IPS DF 6.9 (cell line): Measurements from ENCODE around the gene LARGE1.

Experiments
- DNase-seq: peaks from one replicate; pipeline ENCODE4 v3.0.0-alpha.2; 2013; ENCODE audit warnings: low read depth, low spot score
- H3K27ac ChIP-seq: one replicate; pipeline ENCODE4 v1.5.1; 2013; ENCODE audit warnings: low read length, control low read depth
- H3K27me3 ChIP-seq: 2 replicates; pipeline ENCODE4 v1.6.1; 2013; ENCODE audit warnings: mild to moderate bottlenecking, low read length; ENCODE audit not compliant: control insufficient read depth, insufficient read depth
- H3K36me3 ChIP-seq: 2 replicates; pipeline ENCODE4 v1.6.1; 2013; ENCODE audit warnings: low read length; ENCODE audit not compliant: control insufficient read depth, insufficient read depth
- H3K4me1 ChIP-seq: 2 replicates; pipeline ENCODE4 v1.6.1; 2013; ENCODE audit warnings: low read length; ENCODE audit not compliant: control insufficient read depth, insufficient read depth
- H3K4me3 ChIP-seq: 2 replicates; pipeline ENCODE4 v1.5.1; 2013; ENCODE audit warnings: mild to moderate bottlenecking, low read length
- H3K9me3 ChIP-seq: 2 replicates; pipeline ENCODE4 v1.6.1; 2013; ENCODE audit warnings: low read length, inconsistent platforms; ENCODE audit not compliant: control insufficient read depth, insufficient read depth
- WGBS: extraction: QIAGEN DNeasy Blood & Tissue Kit; methylation state at CpG from one replicate; pipeline ENCODE4 v1.1.7; 2013; ENCODE audit warnings: mixed read lengths, missing lambda C conversion rate; ENCODE audit not compliant: insufficient read length, insufficient coverage; 5-methylcytosine and 5-hydroxymethylcytosine counted together

Gene LARGE1

DNA sequence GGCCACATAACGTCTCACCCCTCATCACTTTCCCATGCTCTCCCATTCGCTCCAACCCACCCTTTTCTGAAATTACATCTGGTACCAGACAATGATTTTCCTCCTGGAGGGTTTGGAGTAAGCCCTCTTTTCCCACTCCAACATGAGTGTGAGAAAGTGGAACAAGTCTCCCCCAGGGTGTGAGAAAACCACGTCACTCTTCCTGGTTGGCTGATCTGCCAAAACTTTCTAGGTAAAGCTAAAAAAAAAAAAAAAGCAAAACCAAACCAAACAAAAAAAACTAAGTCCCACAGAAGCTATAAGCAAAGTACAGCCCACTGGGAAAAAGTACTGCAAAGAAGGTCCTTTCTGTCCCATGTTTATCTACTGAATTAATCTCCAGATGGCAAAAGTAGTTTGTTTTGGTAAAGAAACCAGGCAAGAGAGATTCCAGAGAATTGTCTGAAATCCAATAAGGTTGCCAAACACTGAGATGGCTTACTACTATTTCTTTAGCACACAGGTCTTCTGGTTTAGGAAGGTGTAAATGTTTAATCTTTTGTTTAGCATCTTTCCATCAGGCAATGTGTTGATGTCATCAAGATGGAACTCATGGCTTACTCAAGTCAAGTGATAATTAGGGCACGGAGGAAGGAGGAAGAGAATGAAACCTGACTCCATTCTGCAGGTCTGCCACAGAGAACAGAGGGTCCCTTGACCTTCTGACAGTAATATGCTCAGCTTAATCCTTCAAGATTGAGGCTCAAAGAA, 395.6 kb downstream of the LARGE1 start:
- no CpG with 5 or more reads among the region's 4 CpGs for WGBS
- H3K27me3 ChIP-seq = no peaks in the 10 kb centered on the region
- H3K9me3 ChIP-seq = no peaks in the 10 kb centered on the region
- no peak for DNase-seq
- no peaks in the 10 kb centered on the region for H3K36me3 ChIP-seq
- H3K27ac ChIP-seq = no peak overlapping the region
- no peaks in the 10 kb centered on the region for H3K4me1 ChIP-seq
- no peak overlapping the region for H3K4me3 ChIP-seq

GRCh38 chr22:33521879-33522665, 398.2 kb downstream of the LARGE1 start:
- Histone ChIP-seq H3K4me1 (no peaks in the 10 kb centered on the region), H3K27ac (no peak overlapping the region), H3K27me3 (no peaks in the 10 kb centered on the region), H3K9me3 (no peaks in the 10 kb centered on the region), H3K36me3 (no peaks in the 10 kb centered on the region), H3K4me3 (no peak overlapping the region)
- no CpG with 5 or more reads among the region's 9 CpGs for WGBS
- no peak for DNase-seq

GRCh38 chr22:33520904-33521780, 399.1 kb downstream of the LARGE1 start:
- DNase-seq = no peak
- H3K27me3 ChIP-seq = no peaks in the 10 kb centered on the region
- H3K4me3 ChIP-seq = no peak overlapping the region
- H3K4me1 ChIP-seq = no peaks in the 10 kb centered on the region
- no peaks in the 10 kb centered on the region for H3K36me3 ChIP-seq
- WGBS = no CpG with 5 or more reads among the region's 8 CpGs
- no peak overlapping the region for H3K27ac ChIP-seq
- H3K9me3 ChIP-seq = no peaks in the 10 kb centered on the region

DNA sequence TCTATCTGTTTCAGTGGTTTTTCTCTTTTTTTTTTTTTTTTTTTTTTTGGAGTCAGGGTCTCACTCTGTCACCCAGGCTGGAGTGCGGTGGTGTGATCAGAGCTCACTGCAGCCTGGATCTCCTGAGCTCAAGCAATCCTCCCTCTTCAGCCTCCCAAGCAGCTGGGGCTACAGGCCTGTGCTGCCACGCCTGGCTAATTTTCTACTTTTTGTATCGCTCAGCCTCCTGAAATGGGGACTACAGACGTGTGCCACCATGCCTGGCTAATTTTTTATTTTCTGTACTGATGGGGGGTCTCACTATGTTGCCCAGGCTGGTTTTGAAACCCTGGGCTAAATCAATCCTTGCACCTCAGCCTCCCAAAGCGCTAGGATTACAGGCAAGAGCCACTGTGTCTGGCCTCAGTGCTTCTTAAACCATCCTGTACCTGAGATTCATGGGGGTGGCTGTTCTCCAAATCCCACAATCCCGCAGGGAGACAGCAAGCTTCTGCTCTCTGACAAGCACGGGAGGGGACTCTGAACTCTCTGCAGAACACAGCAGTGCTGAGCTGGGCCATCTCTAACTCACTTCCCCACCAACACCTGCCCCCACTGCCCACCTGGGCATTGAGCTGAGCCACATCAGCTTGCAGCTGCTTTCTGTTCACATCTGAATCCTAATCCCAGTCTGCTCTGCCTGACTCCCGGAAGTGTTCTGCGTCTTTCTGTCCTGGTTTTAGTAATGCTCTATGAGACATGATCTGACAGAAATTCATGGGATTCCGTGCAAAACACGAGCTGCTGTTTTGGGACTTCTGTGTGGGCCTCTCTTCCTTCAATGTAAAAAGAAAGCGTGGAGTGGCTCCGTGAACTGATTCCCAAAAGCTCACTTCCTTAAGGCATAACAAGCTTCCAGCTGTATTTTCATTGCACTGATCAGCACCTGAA, 400.0 kb downstream of the LARGE1 start:
- Histone ChIP-seq H3K27ac (no peak overlapping the region), H3K9me3 (no peaks in the 10 kb centered on the region), H3K36me3 (no peaks in the 10 kb centered on the region), H3K27me3 (no peaks in the 10 kb centered on the region), H3K4me3 (no peak overlapping the region), H3K4me1 (no peaks in the 10 kb centered on the region)
- DNase-seq = no peak
- WGBS = no CpG with 5 or more reads among the region's 13 CpGs

GRCh38 chr22:33519071-33519973, 401.0 kb downstream of the LARGE1 start:
- Histone ChIP-seq H3K36me3 (no peaks in the 10 kb centered on the region), H3K4me3 (no peak overlapping the region), H3K27me3 (no peaks in the 10 kb centered on the region), H3K9me3 (no peaks in the 10 kb centered on the region), H3K27ac (no peak overlapping the region), H3K4me1 (no peaks in the 10 kb centered on the region)
- no CpG with 5 or more reads among the region's 13 CpGs for WGBS
- peak; percentile 55 for DNase-seq

GRCh38 chr22:33518405-33518804, 401.9 kb downstream of the LARGE1 start:
- H3K27me3 ChIP-seq = no peaks in the 10 kb centered on the region
- WGBS = no CpG with 5 or more reads among the region's 7 CpGs
- no peak overlapping the region for H3K27ac ChIP-seq
- no peak overlapping the region for H3K4me3 ChIP-seq
- H3K36me3 ChIP-seq = no peaks in the 10 kb centered on the region
- DNase-seq = no peak
- no peaks in the 10 kb centered on the region for H3K4me1 ChIP-seq
- no peaks in the 10 kb centered on the region for H3K9me3 ChIP-seq

DNA sequence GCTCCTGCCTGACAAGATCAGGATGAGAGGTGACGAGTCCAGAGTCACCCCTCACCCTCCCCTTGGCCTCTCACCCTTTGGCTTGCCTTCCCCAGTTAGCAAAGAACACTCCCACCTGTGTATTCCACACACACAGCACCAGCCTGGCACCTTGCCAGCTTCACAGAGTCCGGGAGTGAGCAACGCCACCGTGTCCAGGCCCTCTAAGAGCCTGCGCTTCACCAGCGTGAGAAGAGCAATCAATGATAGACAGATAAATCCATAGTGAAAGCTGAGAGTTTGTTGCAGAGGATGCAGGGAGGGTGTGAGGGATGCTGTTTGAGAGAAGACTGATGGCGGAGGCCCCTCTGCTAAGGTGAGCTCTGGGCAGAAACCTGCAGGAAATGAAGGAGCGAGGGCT, 404.5 kb downstream of the LARGE1 start:
- no peak for DNase-seq
- Histone ChIP-seq H3K36me3 (no peaks in the 10 kb centered on the region), H3K9me3 (no peaks in the 10 kb centered on the region), H3K27ac (no peak overlapping the region), H3K27me3 (no peaks in the 10 kb centered on the region), H3K4me1 (no peaks in the 10 kb centered on the region), H3K4me3 (no peak overlapping the region)
- no CpG with 5 or more reads among the region's 8 CpGs for WGBS

DNA sequence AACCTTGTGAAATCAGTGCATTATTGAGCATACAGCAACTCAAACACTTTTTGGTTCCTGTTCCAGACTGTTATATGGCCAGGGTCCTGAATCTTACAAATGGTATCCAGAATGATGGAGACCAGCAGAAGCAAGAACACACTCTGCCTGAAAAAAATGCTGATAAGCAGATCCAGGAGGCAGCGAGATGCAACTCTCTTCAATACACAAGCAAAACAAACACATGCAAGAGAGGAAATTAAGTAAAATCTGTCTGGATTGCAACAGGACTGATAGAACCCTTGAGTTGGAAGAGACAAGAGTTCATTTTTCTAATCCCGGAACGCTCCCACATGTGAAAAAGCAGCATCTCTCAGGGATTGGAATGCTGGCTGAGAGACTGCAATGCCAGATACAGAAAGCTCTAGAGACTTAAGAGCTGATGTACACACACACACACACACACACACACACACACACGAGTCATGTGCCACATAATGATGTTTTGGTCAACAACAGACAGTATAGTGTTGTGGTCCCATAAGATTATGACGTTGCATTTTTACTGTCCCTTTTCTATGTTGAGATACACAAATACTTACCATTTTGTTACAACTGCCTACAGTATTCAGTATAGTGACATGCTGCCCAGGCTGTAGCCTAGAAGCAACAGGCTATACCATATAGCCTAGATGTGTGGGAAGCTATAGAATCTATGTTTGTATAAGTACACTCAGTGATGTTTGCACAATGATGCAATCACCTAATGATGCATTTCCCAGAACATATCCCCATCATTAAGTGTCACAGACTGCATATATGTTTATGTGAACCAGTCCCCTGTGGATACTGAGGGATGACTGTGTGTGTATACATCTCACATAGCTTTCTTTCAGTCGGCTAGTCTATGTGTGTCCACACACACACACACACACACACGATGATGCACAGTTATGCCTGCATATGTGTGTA, 406.6 kb downstream of the LARGE1 start:
- Histone ChIP-seq H3K4me1 (no peaks in the 10 kb centered on the region), H3K4me3 (no peak overlapping the region), H3K9me3 (no peaks in the 10 kb centered on the region), H3K36me3 (no peaks in the 10 kb centered on the region), H3K27ac (no peak overlapping the region), H3K27me3 (no peaks in the 10 kb centered on the region)
- WGBS = no CpG with 5 or more reads among the region's 7 CpGs
- DNase-seq = no peak
